Muscle of leg (tissue), 11 donors: ENCODE data around the gene KLF18. TPM values are rescaled to one million over a fixed set of nuclear protein-coding genes. Genes with fewer than 3 reads are reported as not detected.

ENCODE experiments used
- DNase-seq: peaks from one replicate; pipeline ENCODE4 v3.0.0; 2013
- H3K27ac ChIP-seq: one replicate; pipeline ENCODE4 v1.5.1; 2013; ENCODE audit warnings: mild to moderate bottlenecking, low read length, control low read depth
- H3K27me3 ChIP-seq: one replicate; pipeline ENCODE4 v1.6.1; 2013; ENCODE audit warnings: low read length; ENCODE audit not compliant: control insufficient read depth, insufficient read depth
- H3K36me3 ChIP-seq: one replicate; pipeline ENCODE4 v1.6.1; 2013; ENCODE audit warnings: low read length; ENCODE audit not compliant: control insufficient read depth, insufficient read depth
- H3K4me1 ChIP-seq: one replicate; pipeline ENCODE4 v1.6.1; 2013; ENCODE audit warnings: low read length; ENCODE audit not compliant: control insufficient read depth, insufficient read depth
- H3K4me3 ChIP-seq: one replicate; pipeline ENCODE4 v1.5.1; 2013; ENCODE audit warnings: low read length, control low read depth
- H3K9me3 ChIP-seq: replicated peaks from 2 replicates; pipeline ENCODE4 v1.6.1; 2013; ENCODE audit warnings: low read depth, low read length; ENCODE audit not compliant: control insufficient read depth
- WGBS: methylation state at CpG from one replicate; pipeline ENCODE4 v1.1.5; 2013; ENCODE audit warnings: missing lambda C conversion rate; ENCODE audit not compliant: insufficient coverage; 5-methylcytosine and 5-hydroxymethylcytosine counted together
- polyA plus RNA-seq, 8 donors: library from polyadenylated mRNA; unstranded; fragments of 120-200 nt; gene quantifications; one replicate each; pipeline versions ENCODE4 v1.2.1 to v1.2.3, GENCODE V29; 2013; ENCODE audit warnings: inconsistent platforms in 1 of 8, low replicate concordance in 1 of 8; ENCODE audit not compliant: insufficient read length in 8 of 8, insufficient read depth in 1 of 8
- total RNA-seq: library from RNA; stranded (reverse); fragments of 120-200 nt; gene quantifications from one replicate; pipeline ENCODE4 v1.2.4, GENCODE V29; 2013

Gene KLF18
- total and polyA plus RNA-seq, 9 donors, result not detected

- no peak overlapping the region for H3K4me3 ChIP-seq
- no peak overlapping the region for H3K27ac ChIP-seq
- WGBS, result no CpG with 5 or more reads among the region's 1 CpG
- H3K9me3 ChIP-seq, result no peaks in the 10 kb centered on the region
- peaks cover 8% of the 10 kb centered on the region for H3K27me3 ChIP-seq
- no peaks in the 10 kb centered on the region for H3K36me3 ChIP-seq
- no peaks in the 10 kb centered on the region for H3K4me1 ChIP-seq
- DNase-seq, result no peak
These were observed 32.5 kb downstream of the KLF18 start for GRCh38 chr1:44108971-44109370.

GRCh38 chr1:44108241-44108640 is 33.2 kb downstream of the KLF18 start:
- no CpG with 5 or more reads among the region's 1 CpG for WGBS
- Histone ChIP-seq H3K36me3 (no peaks in the 10 kb centered on the region), H3K4me3 (no peak overlapping the region), H3K27me3 (peaks cover 5% of the 10 kb centered on the region), H3K9me3 (no peaks in the 10 kb centered on the region), H3K4me1 (no peaks in the 10 kb centered on the region), H3K27ac (no peak overlapping the region)
- DNase-seq, result no peak

GRCh38 chr1:44105810-44106209 is 35.6 kb downstream of the KLF18 start:
- Histone ChIP-seq H3K36me3 (no peaks in the 10 kb centered on the region), H3K27me3 (peaks cover 3% of the 10 kb centered on the region), H3K27ac (no peak overlapping the region), H3K4me3 (no peak overlapping the region), H3K9me3 (no peaks in the 10 kb centered on the region), H3K4me1 (no peaks in the 10 kb centered on the region)
- WGBS, result 96% methylated on average over 2 of the region's 3 CpGs
- DNase-seq, result no peak

GRCh38 chr1:44103270-44104131 is 37.9 kb downstream of the KLF18 start:
- no peaks in the 10 kb centered on the region for H3K9me3 ChIP-seq
- H3K4me3 ChIP-seq, result no peak overlapping the region
- no peaks in the 10 kb centered on the region for H3K4me1 ChIP-seq
- DNase-seq, result no peak
- 51% methylated on average over 46 of the region's 46 CpGs for WGBS
- peaks cover 3% of the 10 kb centered on the region for H3K27me3 ChIP-seq
- H3K27ac ChIP-seq, result no peak overlapping the region
- no peaks in the 10 kb centered on the region for H3K36me3 ChIP-seq

- DNase-seq, result no peak
- Histone ChIP-seq H3K4me3 (no peak overlapping the region), H3K27ac (no peak overlapping the region), H3K36me3 (no peaks in the 10 kb centered on the region), H3K4me1 (no peaks in the 10 kb centered on the region), H3K9me3 (no peaks in the 10 kb centered on the region), H3K27me3 (peaks cover 3% of the 10 kb centered on the region)
- no CpG with 5 or more reads among the region's 7 CpGs for WGBS
These were observed 40.1 kb downstream of the KLF18 start for GRCh38 chr1:44101328-44101727.

GRCh38 chr1:44100183-44100868 is 41.1 kb downstream of the KLF18 start:
- Histone ChIP-seq H3K4me1 (no peaks in the 10 kb centered on the region), H3K9me3 (no peaks in the 10 kb centered on the region), H3K27ac (no peak overlapping the region), H3K4me3 (no peak overlapping the region), H3K27me3 (peaks cover 3% of the 10 kb centered on the region), H3K36me3 (no peaks in the 10 kb centered on the region)
- WGBS, result 92% methylated on average over 4 of the region's 9 CpGs
- no peak for DNase-seq

- no peak overlapping the region for H3K4me3 ChIP-seq
- DNase-seq, result no peak
- no peaks in the 10 kb centered on the region for H3K27me3 ChIP-seq
- no peaks in the 10 kb centered on the region for H3K36me3 ChIP-seq
- WGBS, result no CpG with 5 or more reads among the region's 2 CpGs
- no peaks in the 10 kb centered on the region for H3K9me3 ChIP-seq
- H3K4me1 ChIP-seq, result peaks cover 2% of the 10 kb centered on the region
- H3K27ac ChIP-seq, result no peak overlapping the region
These were observed 47.4 kb downstream of the KLF18 start for GRCh38 chr1:44094047-44094446.

GRCh38 chr1:44090429-44091252 is 50.8 kb downstream of the KLF18 start:
- Histone ChIP-seq H3K4me1 (peaks cover 2% of the 10 kb centered on the region), H3K27me3 (no peaks in the 10 kb centered on the region), H3K9me3 (no peaks in the 10 kb centered on the region), H3K36me3 (no peaks in the 10 kb centered on the region), H3K4me3 (no peak overlapping the region), H3K27ac (no peak overlapping the region)
- DNase-seq, result no peak
- WGBS, result 49% methylated on average over 7 of the region's 10 CpGs

GRCh38 chr1:44089371-44090048 is 51.9 kb downstream of the KLF18 start:
- peak overlapping the region; percentile 13 for H3K27ac ChIP-seq
- H3K36me3 ChIP-seq, result no peaks in the 10 kb centered on the region
- H3K4me1 ChIP-seq, result peaks cover 2% of the 10 kb centered on the region
- no peaks in the 10 kb centered on the region for H3K27me3 ChIP-seq
- H3K9me3 ChIP-seq, result no peaks in the 10 kb centered on the region
- DNase-seq, result peak; percentile 7
- 63% methylated on average over 5 of the region's 13 CpGs for WGBS
- no peak overlapping the region for H3K4me3 ChIP-seq
